DOHH2 (cell line): ENCODE measurements around the gene KIF2A.

Source experiments
- H3F3A ChIP-seq: fragments of 200-600 bp; sonication (generic), shearing (Covaris generic); 2 replicates; pipeline ENCODE4 v1.6.0; 2016; ENCODE audit warnings: antibody characterized with exemption, mild to moderate bottlenecking; ENCODE audit not compliant: control insufficient read depth, insufficient read depth
- H3K27ac ChIP-seq: fragments of 200-600 bp; sonication (generic); 2 replicates; pipeline ENCODE4 v1.5.1; 2014; ENCODE audit warnings: low read depth, mild to moderate bottlenecking, low read length, moderate library complexity
- H3K27me3 ChIP-seq: fragments of 200-600 bp; sonication (generic); 2 replicates; pipeline ENCODE4 v1.6.1; 2014; ENCODE audit warnings: mild to moderate bottlenecking, low read length, mixed read lengths; ENCODE audit not compliant: control insufficient read depth
- H3K36me3 ChIP-seq: fragments of 200-600 bp; sonication (generic); 2 replicates; pipeline ENCODE4 v1.6.1; 2014; ENCODE audit warnings: mild to moderate bottlenecking, low read length, moderate library complexity, mixed read lengths; ENCODE audit not compliant: control insufficient read depth
- H3K4me1 ChIP-seq: fragments of 200-600 bp; sonication (generic); 2 replicates; pipeline ENCODE4 v1.6.1; 2014; ENCODE audit warnings: mild to moderate bottlenecking, low read length, mixed read lengths; ENCODE audit not compliant: control insufficient read depth
- H3K4me2 ChIP-seq: fragments of 200-600 bp; sonication (generic); 2 replicates; pipeline ENCODE4 v1.6.0; 2014; ENCODE audit warnings: mild to moderate bottlenecking, low read length, moderate library complexity
- H3K4me3 ChIP-seq: fragments of 200-600 bp; sonication (generic); 2 replicates; pipeline ENCODE4 v1.5.1; 2014; ENCODE audit warnings: mild to moderate bottlenecking, low read length, mixed read lengths
- H3K79me2 ChIP-seq: fragments of 200-600 bp; sonication (generic); 2 replicates; pipeline ENCODE4 v1.6.1; 2014; ENCODE audit warnings: mild to moderate bottlenecking, low read length, mixed read lengths; ENCODE audit not compliant: control insufficient read depth
- H3K9me2 ChIP-seq: fragments of 200-600 bp; sonication (generic); replicated peaks from 2 replicates; pipeline ENCODE4 v1.6.1; 2014; ENCODE audit warnings: mild to moderate bottlenecking, low read length, mixed read lengths; ENCODE audit not compliant: control insufficient read depth
- H3K9me3 ChIP-seq: fragments of 200-600 bp; sonication (generic); 2 replicates; pipeline ENCODE4 v1.6.1; 2014; ENCODE audit warnings: antibody characterized with exemption, low read length, mixed read lengths; ENCODE audit not compliant: control insufficient read depth, insufficient read depth
- H4K20me1 ChIP-seq: fragments of 200-600 bp; sonication (generic); 2 replicates; pipeline ENCODE4 v1.6.0; 2014; ENCODE audit warnings: low read depth, mild to moderate bottlenecking, antibody characterized with exemption, low read length, moderate library complexity; ENCODE audit not compliant: control insufficient read depth, insufficient read depth
- EZH2phosphoT487 ChIP-seq: fragments of 200-600 bp; sonication (generic); IDR thresholded peaks from 2 replicates; pipeline ENCODE4 v1.6.1; 2017; ENCODE audit warnings: borderline replicate concordance, mild to moderate bottlenecking, antibody characterized with exemption, low read length, moderate library complexity, mixed read lengths
- TF ChIP-seq, protein P1 (sequence below): fragments of 200-600 bp; sonication (generic); IDR thresholded peaks from one replicate; pipeline ENCODE4 v1.5.1; 2014; ENCODE audit warnings: antibody characterized with exemption, mild to moderate bottlenecking, low read depth, low read length; ENCODE audit not compliant: poor library complexity, severe bottlenecking

Gene KIF2A

DNA sequence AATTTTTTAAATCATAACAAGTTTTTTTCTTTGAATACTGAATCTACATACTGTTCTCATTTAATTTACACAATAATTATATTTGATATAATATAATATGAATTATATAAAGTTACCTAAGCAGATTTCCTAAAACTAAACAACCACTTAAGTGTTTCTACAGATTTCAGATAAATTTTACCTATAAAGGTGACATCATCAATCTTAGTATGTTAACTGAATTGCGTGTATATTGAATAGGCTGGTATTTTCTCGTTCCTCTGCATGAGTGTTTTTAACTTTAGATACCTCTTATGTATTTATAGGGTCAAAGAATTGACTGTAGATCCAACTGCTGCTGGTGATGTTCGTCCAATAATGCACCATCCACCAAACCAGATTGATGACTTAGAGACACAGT, 67.4 kb downstream of the KIF2A start:
- Histone ChIP-seq H3K27ac (no peak overlapping the region), H3F3A (peaks cover 3% of the 10 kb centered on the region; the same call in 1 of the 2 replicates), H3K4me3 (no peak overlapping the region), H3K27me3 (no peaks in the 10 kb centered on the region), H3K9me2 (no peaks in the 10 kb centered on the region), H4K20me1 (no peaks in the 10 kb centered on the region), H3K36me3 (peaks cover 61% of the 10 kb centered on the region), H3K9me3 (no peaks in the 10 kb centered on the region), H3K79me2 (no peaks in the 10 kb centered on the region), H3K4me2 (no peak overlapping the region), H3K4me1 (no peaks in the 10 kb centered on the region)
- TF ChIP-seq, protein P1, sequence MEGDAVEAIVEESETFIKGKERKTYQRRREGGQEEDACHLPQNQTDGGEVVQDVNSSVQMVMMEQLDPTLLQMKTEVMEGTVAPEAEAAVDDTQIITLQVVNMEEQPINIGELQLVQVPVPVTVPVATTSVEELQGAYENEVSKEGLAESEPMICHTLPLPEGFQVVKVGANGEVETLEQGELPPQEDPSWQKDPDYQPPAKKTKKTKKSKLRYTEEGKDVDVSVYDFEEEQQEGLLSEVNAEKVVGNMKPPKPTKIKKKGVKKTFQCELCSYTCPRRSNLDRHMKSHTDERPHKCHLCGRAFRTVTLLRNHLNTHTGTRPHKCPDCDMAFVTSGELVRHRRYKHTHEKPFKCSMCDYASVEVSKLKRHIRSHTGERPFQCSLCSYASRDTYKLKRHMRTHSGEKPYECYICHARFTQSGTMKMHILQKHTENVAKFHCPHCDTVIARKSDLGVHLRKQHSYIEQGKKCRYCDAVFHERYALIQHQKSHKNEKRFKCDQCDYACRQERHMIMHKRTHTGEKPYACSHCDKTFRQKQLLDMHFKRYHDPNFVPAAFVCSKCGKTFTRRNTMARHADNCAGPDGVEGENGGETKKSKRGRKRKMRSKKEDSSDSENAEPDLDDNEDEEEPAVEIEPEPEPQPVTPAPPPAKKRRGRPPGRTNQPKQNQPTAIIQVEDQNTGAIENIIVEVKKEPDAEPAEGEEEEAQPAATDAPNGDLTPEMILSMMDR, result no peak

DNA sequence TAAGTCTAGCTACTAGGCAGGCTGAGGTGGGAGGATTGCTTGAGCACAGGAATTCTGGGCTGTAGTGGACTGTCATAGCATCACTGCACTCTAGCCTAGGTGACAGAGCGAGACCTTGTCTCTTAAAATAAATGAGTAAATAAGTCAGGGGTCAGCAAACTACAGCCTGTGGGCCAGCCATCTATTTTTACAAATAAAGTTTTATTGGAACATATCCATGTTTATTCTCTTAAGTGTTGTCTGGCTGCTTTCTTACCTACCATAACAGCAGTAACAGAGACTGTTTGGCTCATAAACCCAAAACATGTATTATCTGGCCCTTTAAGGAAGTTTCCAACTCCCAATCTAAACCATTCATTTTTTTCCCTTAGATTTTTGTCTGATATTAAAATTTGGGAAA, 68.1 kb downstream of the KIF2A start:
- H3K4me3 ChIP-seq, result no peak overlapping the region
- no peaks in the 10 kb centered on the region for H3K4me1 ChIP-seq
- no peaks in the 10 kb centered on the region for H3K27me3 ChIP-seq
- H3K9me2 ChIP-seq, result no peaks in the 10 kb centered on the region
- no peak for TF ChIP-seq EZH2phosphoT487
- TF ChIP-seq, protein P1, result no peak
- H3K4me2 ChIP-seq, result no peak overlapping the region
- H3K79me2 ChIP-seq, result no peaks in the 10 kb centered on the region
- peaks cover 3% of the 10 kb centered on the region; the same call in 1 of the 2 replicates for H3F3A ChIP-seq
- peaks cover 65% of the 10 kb centered on the region for H3K36me3 ChIP-seq
- H4K20me1 ChIP-seq, result no peaks in the 10 kb centered on the region
- no peak overlapping the region for H3K27ac ChIP-seq
- no peaks in the 10 kb centered on the region for H3K9me3 ChIP-seq

DNA sequence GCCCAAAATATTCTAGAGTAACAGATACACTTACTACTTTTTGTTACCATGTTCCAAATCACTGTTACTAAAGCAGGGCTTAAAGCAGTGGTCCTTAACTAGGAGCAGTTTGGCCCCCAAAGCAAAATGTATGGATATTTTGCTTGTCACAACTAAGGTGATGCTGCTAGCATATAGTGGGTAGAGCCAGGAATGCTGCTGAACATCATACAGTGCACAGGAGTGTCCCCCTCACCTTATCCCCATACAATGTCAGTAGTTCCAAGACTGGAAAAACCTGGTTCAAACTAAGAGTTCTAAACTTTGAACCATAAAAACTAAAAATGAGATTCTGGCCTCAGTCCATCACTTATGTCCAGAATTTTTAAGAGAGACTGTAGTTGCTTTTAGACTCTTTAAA, 69.6 kb downstream of the KIF2A start:
- Histone ChIP-seq H3K27ac (no peak overlapping the region), H3K9me2 (no peaks in the 10 kb centered on the region), H3K4me1 (no peaks in the 10 kb centered on the region), H3F3A (peaks cover 3% of the 10 kb centered on the region; the same call in 1 of the 2 replicates), H4K20me1 (no peaks in the 10 kb centered on the region), H3K27me3 (no peaks in the 10 kb centered on the region), H3K79me2 (no peaks in the 10 kb centered on the region), H3K36me3 (peaks cover 69% of the 10 kb centered on the region), H3K4me2 (no peak overlapping the region), H3K9me3 (no peaks in the 10 kb centered on the region), H3K4me3 (no peak overlapping the region)
- TF ChIP-seq EZH2phosphoT487, result no peak
- TF ChIP-seq, protein P1, result no peak

DNA sequence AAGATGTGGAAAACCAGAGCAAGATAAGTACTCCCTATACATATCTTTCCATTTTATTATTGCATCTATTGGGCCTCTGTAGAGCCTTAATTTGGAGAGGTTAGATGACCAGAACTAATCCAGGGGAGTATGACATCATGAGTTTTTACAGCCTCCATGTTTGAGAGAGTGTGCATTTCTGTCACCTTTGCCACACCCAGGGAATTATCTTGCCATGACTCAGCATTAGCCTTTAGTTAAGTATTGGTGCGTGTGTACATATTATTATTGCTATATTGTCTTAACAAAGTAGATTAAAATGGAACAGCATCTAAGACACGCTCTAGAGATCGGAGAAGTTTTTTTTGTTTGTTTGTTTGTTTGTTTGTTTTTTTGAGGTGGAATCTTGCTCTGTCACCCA, 70.1 kb downstream of the KIF2A start:
- Histone ChIP-seq H3K4me3 (no peak overlapping the region), H3K4me2 (no peak overlapping the region), H4K20me1 (no peaks in the 10 kb centered on the region), H3F3A (peaks cover 3% of the 10 kb centered on the region; the same call in 1 of the 2 replicates), H3K27ac (no peak overlapping the region), H3K79me2 (no peaks in the 10 kb centered on the region), H3K36me3 (peaks cover 73% of the 10 kb centered on the region), H3K4me1 (no peaks in the 10 kb centered on the region), H3K9me2 (no peaks in the 10 kb centered on the region), H3K9me3 (no peaks in the 10 kb centered on the region), H3K27me3 (no peaks in the 10 kb centered on the region)
- no peak for TF ChIP-seq EZH2phosphoT487
- TF ChIP-seq, protein P1, result no peak
